A549 (cell line): ENCODE results near the gene MRTFB.

Source experiments
- CBX8 ChIP-seq: fragments of 200-600 bp; sonication (generic); IDR thresholded peaks from 2 replicates; pipeline ENCODE4 v1.6.1; 2016
- CHD2 ChIP-seq: fragments of 150-350 bp; IDR thresholded peaks from 2 replicates; pipeline ENCODE4 v1.6.1; 2014; ENCODE audit warnings: low read length; ENCODE audit not compliant: partially characterized antibody
- CTCF ChIP-seq: fragments of >200 bp; sonication (Bioruptor Twin); formaldehyde crosslinking; IDR thresholded peaks from 3 replicates; pipeline ENCODE4 v1.5.1; 2016
- ELK1 ChIP-seq: fragments of 150-350 bp; IDR thresholded peaks from 2 replicates; pipeline ENCODE4 v1.6.1; 2014; ENCODE audit warnings: low read depth, mild to moderate bottlenecking, low read length
- JUN ChIP-seq, 2 experiments: fragments of >200 bp; sonication (Bioruptor Twin); formaldehyde crosslinking; IDR thresholded peaks; 2 replicates in 1 of 2; 3 replicates in 1 of 2; pipeline ENCODE4 v1.6.1; 2016 to 2017
- JUNB ChIP-seq: fragments of >200 bp; sonication (Bioruptor Twin); formaldehyde crosslinking; IDR thresholded peaks from 2 replicates; pipeline ENCODE4 v1.6.1; 2016
- MAX ChIP-seq: IDR thresholded peaks from 2 replicates; pipeline ENCODE4 v1.6.1; 2012
- MAZ ChIP-seq: fragments of 150-350 bp; IDR thresholded peaks from 2 replicates; pipeline ENCODE4 v1.6.1; 2014; ENCODE audit warnings: antibody characterized with exemption, low read depth, low read length, borderline replicate concordance
- MYC ChIP-seq: IDR thresholded peaks from 2 replicates; pipeline ENCODE4 v1.6.1; 2012; ENCODE audit warnings: mild to moderate bottlenecking, inconsistent platforms, low read length, improper control_type of control experiment, borderline replicate concordance
- PHF8 ChIP-seq: fragments of 200-600 bp; sonication (generic); IDR thresholded peaks from 2 replicates; pipeline ENCODE4 v1.6.1; 2016; ENCODE audit warnings: low read depth, mild to moderate bottlenecking, antibody characterized with exemption, moderate library complexity, borderline replicate concordance
- RAD21 ChIP-seq, 2 experiments: fragments of >200 bp in 1 of 2; sonication (Bioruptor Twin) in 1 of 2; formaldehyde crosslinking in 1 of 2; IDR thresholded peaks in 1 of 2; conservative IDR thresholded peaks in 1 of 2; 2 replicates in 1 of 2; 3 replicates in 1 of 2; pipeline ENCODE4 v1.6.1; 2012 to 2018; ENCODE audit warnings: inconsistent platforms in 1 of 2
- REST ChIP-seq: fragments of 200-600 bp; sonication (generic); IDR thresholded peaks from 2 replicates; pipeline ENCODE4 v1.6.1; 2016; ENCODE audit warnings: antibody characterized with exemption, mild to moderate bottlenecking, moderate library complexity
- RNF2 ChIP-seq: fragments of 200-600 bp; sonication (generic); IDR thresholded peaks from 2 replicates; pipeline ENCODE4 v1.6.1; 2016; ENCODE audit warnings: low read depth, mild to moderate bottlenecking, antibody characterized with exemption, moderate library complexity, borderline replicate concordance
- TP53 ChIP-seq: fragments of 250-450 bp; sonication (Bioruptor Pico); IDR thresholded peaks from 2 replicates; pipeline ENCODE4 v1.5.0; 2021; ENCODE audit warnings: mild to moderate bottlenecking, moderate library complexity

GRCh38 chr16:14089283-14089823 lies 18.2 kb downstream of the MRTFB start:
- TF ChIP-seq CTCF = no peak
- no peak for TF ChIP-seq MAX
- no peak for TF ChIP-seq REST
- no peak for TF ChIP-seq JUNB
- no peak for TF ChIP-seq ELK1
- TF ChIP-seq CBX8 = no peak
- TF ChIP-seq MAZ = no peak
- no peak for TF ChIP-seq JUN (IDR thresholded peaks at IDR 0.05)
- TF ChIP-seq PHF8 = no peak
- no peak for TF ChIP-seq RNF2
- no peak for TF ChIP-seq TP53
- no peak for TF ChIP-seq MYC
- no peak for TF ChIP-seq CHD2
- no peak for TF ChIP-seq RAD21 (conservative IDR thresholded peaks at IDR 0.05 in 1 of 2, IDR thresholded peaks at IDR 0.05 in 1 of 2)
